Activated CD8-positive, alpha-beta T cell treated with anti-CD3 and anti-CD28 coated beads for 36 hours (primary cell): ENCODE results near the gene NOL4L. TPM values are rescaled to one million over a fixed set of nuclear protein-coding genes. Genes with fewer than 3 reads are reported as not detected.

Source experiments
- ATAC-seq: fragments of 200-7000 bp; cut with Tn5 transposase; one replicate; pipeline ENCODE4 v1.10.0; 2021; ENCODE audit warnings: mild to moderate bottlenecking, moderate library complexity
- CTCF ChIA-PET: fragments of 350-600 bp; sonication (Branson Sonifier 250); formaldehyde crosslinking; loops from one replicate; lab custom pipeline; 2021; ENCODE audit warnings: antibody characterized with exemption; lab: Charles Lee
- POLR2A ChIA-PET: fragments of 350-600 bp; sonication (Branson Sonifier 250); formaldehyde crosslinking; loops from one replicate; lab custom pipeline; 2021; ENCODE audit warnings: antibody characterized with exemption; lab: Charles Lee
- DNase-seq: peaks from one replicate; pipeline ENCODE4 v3.0.0-alpha.2; 2020
- H3K27ac Mint-ChIP-seq: one replicate; pipeline ENCODE4 v1.8.0; 2021; ENCODE audit warnings: mild to moderate bottlenecking, mixed read lengths
- H3K27me3 Mint-ChIP-seq: one replicate; pipeline ENCODE4 v1.8.0; 2021; ENCODE audit warnings: mixed read lengths
- H3K36me3 Mint-ChIP-seq: one replicate; pipeline ENCODE4 v1.8.0; 2021; ENCODE audit warnings: low read depth, mixed read lengths
- H3K4me1 Mint-ChIP-seq: one replicate; pipeline ENCODE4 v1.8.0; 2021; ENCODE audit warnings: low read depth, mixed read lengths
- H3K4me3 Mint-ChIP-seq: one replicate; pipeline ENCODE4 v1.8.0; 2021; ENCODE audit warnings: mild to moderate bottlenecking, moderate library complexity, mixed read lengths
- H3K9me3 Mint-ChIP-seq: one replicate; pipeline ENCODE4 v1.8.0; 2021; ENCODE audit warnings: mixed read lengths
- CTCF ChIP-seq: fragments of 200-600 bp; IDR thresholded peaks from one replicate; pipeline ENCODE4 v1.8.0; 2022; ENCODE audit warnings: antibody characterized with exemption, mild to moderate bottlenecking
- intact Hi-C: fragments of 100-400 bp; cut with micrococcal nuclease; formaldehyde crosslinking; loops from one replicate; pipeline ENCODE4 v1.10.0; 2022
- total RNA-seq, 2 experiments: library from RNA; stranded (reverse); gene quantifications; one replicate each; pipeline ENCODE4 v1.2.3, GENCODE V29; 2021

The NOL4L gene
- total RNA-seq, 2 experiments from 2014 or later = 23.3 to 23.9 TPM

- no peak for DNase-seq
Measured at GRCh38 chr20:32429343-32429742, 155.8 kb downstream of the NOL4L start.

GRCh38 chr20:32427996-32428395 lies 157.1 kb downstream of the NOL4L start:
- ChIA-PET CTCF (interaction anchor here (1.5 kb wide), 1 partner anchor 9 kb away, joined by 4 read pairs; no protein-coding TSS in a partner anchor), POLR2A (no interaction called here)
- H3K36me3 Mint-ChIP-seq = peaks cover 53% of the 10 kb centered on the region
- peaks cover 2% of the 10 kb centered on the region for H3K4me1 Mint-ChIP-seq
- no peak for TF ChIP-seq CTCF
- intact Hi-C loops = no loop called here
- no peak for DNase-seq
- ATAC-seq = no peak
- no peaks in the 10 kb centered on the region for H3K27me3 Mint-ChIP-seq
- no peaks in the 10 kb centered on the region for H3K9me3 Mint-ChIP-seq
- H3K4me3 Mint-ChIP-seq = no peak overlapping the region
- peak overlapping the region; percentile 16 for H3K27ac Mint-ChIP-seq

More at GRCh38 chr20:32429343-32429742, 155.8 kb downstream of the NOL4L start:
- H3K9me3 Mint-ChIP-seq = no peaks in the 10 kb centered on the region
- TF ChIP-seq CTCF = no peak
- H3K4me1 Mint-ChIP-seq = peaks cover 2% of the 10 kb centered on the region
- H3K27me3 Mint-ChIP-seq = no peaks in the 10 kb centered on the region
- intact Hi-C loops = no loop called here
- POLR2A ChIA-PET = no interaction called here
- CTCF ChIA-PET = no interaction called here
- H3K4me3 Mint-ChIP-seq = no peak overlapping the region
- ATAC-seq = no peak
- H3K27ac Mint-ChIP-seq = no peak overlapping the region
- peaks cover 66% of the 10 kb centered on the region for H3K36me3 Mint-ChIP-seq

GRCh38 chr20:32421290-32421689 lies 163.8 kb downstream of the NOL4L start:
- Mint-ChIP-seq H3K36me3 (peaks cover 28% of the 10 kb centered on the region), H3K27me3 (no peaks in the 10 kb centered on the region), H3K4me3 (no peak overlapping the region), H3K4me1 (peaks cover 19% of the 10 kb centered on the region), H3K27ac (no peak overlapping the region), H3K9me3 (no peaks in the 10 kb centered on the region)
- DNase-seq (no peak), ATAC-seq (no peak)
- no peak for TF ChIP-seq CTCF
- CTCF ChIA-PET = no interaction called here
- intact Hi-C loops = no loop called here
- POLR2A ChIA-PET = no interaction called here

- POLR2A ChIA-PET = interaction anchor here (1.2 kb wide), 1 partner anchor 34 kb away, joined by 3 read pairs; no protein-coding TSS in a partner anchor
- ATAC-seq = no peak
Measured at GRCh38 chr20:32418376-32418775, 166.8 kb downstream of the NOL4L start.

More at GRCh38 chr20:32418376-32418775, 166.8 kb downstream of the NOL4L start:
- H3K4me3 Mint-ChIP-seq = no peak overlapping the region
- CTCF ChIA-PET = interaction anchor here (0.9 to 1.7 kb wide), 3 partner anchors 13 to 234 kb away, joined by 3 to 6 read pairs (median 4); no protein-coding TSS in a partner anchor
- peaks cover 28% of the 10 kb centered on the region for H3K36me3 Mint-ChIP-seq
- TF ChIP-seq CTCF = no peak
- DNase-seq = no peak
- peak overlapping the region; percentile 43 for H3K27ac Mint-ChIP-seq
- intact Hi-C loops = no loop called here
- no peaks in the 10 kb centered on the region for H3K27me3 Mint-ChIP-seq
- H3K4me1 Mint-ChIP-seq = peaks cover 39% of the 10 kb centered on the region
- no peaks in the 10 kb centered on the region for H3K9me3 Mint-ChIP-seq
